Ishikawa (cell line): ENCODE data around the gene MSLN.

Experiments used
- CEBPB ChIP-seq: IDR thresholded peaks from 2 replicates; pipeline ENCODE4 v1.6.1; 2012
- CREB1 ChIP-seq: IDR thresholded peaks from 2 replicates; pipeline ENCODE4 v1.6.1; 2012; ENCODE audit warnings: low read depth
- EGR1 ChIP-seq: IDR thresholded peaks from 2 replicates; pipeline ENCODE4 v1.6.1; 2012
- EP300 ChIP-seq: IDR thresholded peaks from 2 replicates; pipeline ENCODE4 v1.6.1; 2012; ENCODE audit warnings: borderline replicate concordance
- FOXM1 ChIP-seq: IDR thresholded peaks from 2 replicates; pipeline ENCODE4 v1.6.1; 2012; ENCODE audit warnings: low read depth, borderline replicate concordance
- NFIC ChIP-seq: IDR thresholded peaks from 2 replicates; pipeline ENCODE4 v1.6.1; 2012
- RAD21 ChIP-seq: IDR thresholded peaks from 2 replicates; pipeline ENCODE4 v1.6.1; 2012; ENCODE audit warnings: low read depth
- REST ChIP-seq: IDR thresholded peaks from 2 replicates; pipeline ENCODE4 v1.6.1; 2012; ENCODE audit warnings: low read depth, mild to moderate bottlenecking
- TAF1 ChIP-seq: IDR thresholded peaks from 2 replicates; pipeline ENCODE4 v1.6.1; 2012; ENCODE audit warnings: low read depth, mild to moderate bottlenecking
- TCF12 ChIP-seq: IDR thresholded peaks from 2 replicates; pipeline ENCODE4 v1.6.1; 2012; ENCODE audit warnings: low read depth
- TEAD4 ChIP-seq: IDR thresholded peaks from 2 replicates; pipeline ENCODE4 v1.6.1; 2012
- YY1 ChIP-seq: IDR thresholded peaks from 2 replicates; pipeline ENCODE4 v1.6.1; 2012; ENCODE audit warnings: low read depth
- ZBTB7A ChIP-seq: IDR thresholded peaks from 2 replicates; pipeline ENCODE4 v1.6.1; 2012; ENCODE audit warnings: low read depth
- TF ChIP-seq, protein P1 (sequence below): IDR thresholded peaks from 2 replicates; pipeline ENCODE4 v1.6.1; 2012
- TF ChIP-seq, protein P2 (sequence below): IDR thresholded peaks from 2 replicates; pipeline ENCODE4 v1.6.1; 2012

The MSLN gene

GRCh38 chr16:779561-779960 lies 19.0 kb downstream of the MSLN start:
- TF ChIP-seq ZBTB7A (no peak), TCF12 (no peak), CEBPB (no peak), RAD21 (no peak), EP300 (no peak), TAF1 (no peak), REST (no peak), EGR1 (no peak), YY1 (no peak), FOXM1 (no peak), NFIC (no peak)
- TF ChIP-seq, protein P1, sequence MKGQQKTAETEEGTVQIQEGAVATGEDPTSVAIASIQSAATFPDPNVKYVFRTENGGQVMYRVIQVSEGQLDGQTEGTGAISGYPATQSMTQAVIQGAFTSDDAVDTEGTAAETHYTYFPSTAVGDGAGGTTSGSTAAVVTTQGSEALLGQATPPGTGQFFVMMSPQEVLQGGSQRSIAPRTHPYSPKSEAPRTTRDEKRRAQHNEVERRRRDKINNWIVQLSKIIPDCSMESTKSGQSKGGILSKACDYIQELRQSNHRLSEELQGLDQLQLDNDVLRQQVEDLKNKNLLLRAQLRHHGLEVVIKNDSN, result no peak

GRCh38 chr16:780296-780695 lies 19.8 kb downstream of the MSLN start:
- TF ChIP-seq RAD21, result no peak
- TF ChIP-seq, protein P2, sequence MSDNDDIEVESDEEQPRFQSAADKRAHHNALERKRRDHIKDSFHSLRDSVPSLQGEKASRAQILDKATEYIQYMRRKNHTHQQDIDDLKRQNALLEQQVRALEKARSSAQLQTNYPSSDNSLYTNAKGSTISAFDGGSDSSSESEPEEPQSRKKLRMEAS, result no peak
- TF ChIP-seq NFIC, result no peak
- no peak for TF ChIP-seq CREB1
- no peak for TF ChIP-seq REST
- TF ChIP-seq TAF1, result no peak

DNA sequence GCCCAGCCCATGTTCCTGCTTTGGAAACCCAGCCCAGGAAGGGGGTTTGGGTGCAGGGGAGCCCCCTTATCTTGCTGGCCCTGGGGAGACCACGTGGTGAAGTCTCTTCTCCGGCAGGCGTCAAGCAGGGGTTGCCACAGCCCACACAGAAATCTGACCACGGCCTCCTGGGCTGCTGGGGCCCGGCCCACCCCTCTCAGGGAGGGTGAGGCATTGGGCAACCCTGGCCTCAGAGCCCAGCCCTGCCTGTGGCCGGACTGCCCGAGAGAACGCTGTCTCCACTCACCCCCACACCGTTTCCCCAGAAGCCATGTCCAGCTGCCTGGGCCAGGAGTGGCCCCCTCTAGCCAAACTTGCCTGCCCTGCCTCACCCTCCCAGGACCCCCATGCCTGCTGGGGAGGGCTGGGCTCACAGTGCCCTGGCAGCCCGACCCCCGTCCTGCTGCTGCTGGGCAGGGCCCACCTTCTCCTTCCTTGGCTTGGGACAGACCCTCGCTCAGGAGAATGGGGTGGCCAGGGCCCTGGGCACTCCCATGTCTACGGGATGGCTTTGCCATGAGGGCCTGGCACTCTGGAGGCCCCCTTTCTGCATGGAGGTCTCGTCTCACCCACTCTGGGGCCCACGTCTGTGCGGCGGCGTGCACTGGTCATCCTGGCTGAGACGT lies 20.9 kb downstream of the MSLN start:
- TF ChIP-seq, protein P2, result no peak
- TF ChIP-seq EGR1, result no peak
- TF ChIP-seq ZBTB7A, result no peak
- TF ChIP-seq CEBPB, result no peak
- TF ChIP-seq EP300, result no peak
- TF ChIP-seq TEAD4, result no peak
- no peak for TF ChIP-seq TCF12
- TF ChIP-seq, protein P1, result no peak
- TF ChIP-seq YY1, result no peak
- TF ChIP-seq REST, result no peak
- no peak for TF ChIP-seq NFIC
- TF ChIP-seq TAF1, result no peak
- no peak for TF ChIP-seq RAD21
- TF ChIP-seq FOXM1, result no peak
- TF ChIP-seq CREB1, result no peak

- TF ChIP-seq ZBTB7A, result no peak
- TF ChIP-seq NFIC, result no peak
- TF ChIP-seq TCF12, result no peak
Measured at GRCh38 chr16:782258-782657, 21.7 kb downstream of the MSLN start.
